NCI-H146 (cell line): Measurements from ENCODE around the gene CFTR.
"Not testable (repeated sequence)": the region's sequence is repeated elsewhere in the genome, so short reads cannot be mapped to it uniquely, and the experiment has no call there.

Experiments
- DNase-seq: peaks from one replicate; lab custom pipeline; 2025; lab: John Stamatoyannopoulos, UW

Gene CFTR

DNA sequence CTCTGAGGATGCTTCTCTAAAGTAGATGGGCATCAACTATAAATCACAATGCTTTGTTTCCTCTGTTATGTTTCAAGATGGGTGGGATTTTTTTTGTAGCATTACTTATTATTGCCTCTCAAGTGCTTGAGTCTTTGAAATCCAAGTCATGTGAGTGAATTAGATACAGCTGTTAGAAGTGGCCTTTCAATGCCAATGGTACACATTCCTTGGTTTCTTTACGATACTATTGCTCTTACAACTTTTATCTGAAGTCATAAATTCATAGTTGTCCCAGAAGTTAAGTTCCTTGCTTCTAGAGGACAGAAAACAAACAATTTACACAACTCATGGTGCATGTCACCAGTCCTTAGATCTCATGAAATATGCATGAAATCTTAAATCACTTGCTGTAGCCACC is 15.5 kb downstream of the CFTR start:
- DNase-seq = no peak

DNA sequence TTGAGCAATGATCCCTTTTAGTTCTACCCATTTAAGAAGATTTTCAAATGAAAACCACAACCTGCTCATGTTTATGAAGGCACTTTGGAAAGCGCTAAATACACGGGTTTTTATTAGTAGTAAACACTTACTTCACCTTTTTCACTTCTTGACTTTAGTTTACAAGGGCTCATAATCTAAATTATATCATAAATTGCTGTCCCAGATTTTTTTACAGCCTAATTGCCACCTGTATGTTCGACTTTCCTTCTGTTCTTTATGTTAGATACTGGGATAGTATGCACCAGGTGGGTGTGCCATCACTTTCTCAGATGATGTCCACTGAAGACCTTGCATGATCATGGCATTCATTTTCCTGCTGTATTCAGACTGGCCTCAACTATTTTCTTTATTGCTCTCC is 22.5 kb downstream of the CFTR start:
- no peak for DNase-seq

- DNase-seq = no peak
Measured at GRCh38 chr7:117505238-117505637, 25.4 kb downstream of the CFTR start.

GRCh38 chr7:117508676-117509075 is 28.9 kb downstream of the CFTR start:
- no peak for DNase-seq

DNA sequence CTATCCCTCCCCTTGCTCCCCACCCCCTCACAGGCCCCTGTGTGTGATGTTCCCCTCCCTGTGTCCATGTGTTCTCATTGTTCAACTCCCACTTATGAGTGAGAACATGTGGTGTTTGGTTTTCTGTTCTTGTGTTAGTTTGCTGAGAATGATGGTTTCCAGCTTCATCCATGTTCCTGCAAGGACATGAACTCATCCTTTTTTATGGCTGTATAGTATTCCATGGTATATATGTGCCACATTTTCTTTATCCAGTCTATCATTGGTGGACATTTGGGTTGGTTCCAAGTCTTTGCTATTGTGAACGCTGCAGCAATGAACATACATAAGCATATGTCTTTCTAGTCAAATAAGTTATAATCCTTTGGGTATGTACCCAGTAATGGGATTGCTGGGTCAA is 37.4 kb downstream of the CFTR start:
- not testable (repeated sequence) for DNase-seq

GRCh38 chr7:117530390-117530789 is 50.6 kb downstream of the CFTR start:
- no peak for DNase-seq

- no peak for DNase-seq
Measured at GRCh38 chr7:117531595-117532244, 51.9 kb downstream of the CFTR start.

GRCh38 chr7:117538053-117538452 is 58.2 kb downstream of the CFTR start:
- no peak for DNase-seq

GRCh38 chr7:117544061-117544460 is 64.2 kb downstream of the CFTR start:
- DNase-seq = no peak

GRCh38 chr7:117548035-117548434 is 68.2 kb downstream of the CFTR start:
- DNase-seq = no peak

- no peak for DNase-seq
Measured at GRCh38 chr7:117550625-117551024, 70.8 kb downstream of the CFTR start.

GRCh38 chr7:117552660-117553059 is 72.8 kb downstream of the CFTR start:
- no peak for DNase-seq

- no peak for DNase-seq
Measured at GRCh38 chr7:117555260-117555659, 75.4 kb downstream of the CFTR start.

GRCh38 chr7:117559391-117559790 is 79.6 kb downstream of the CFTR start:
- no peak for DNase-seq

GRCh38 chr7:117560030-117560429 is 80.2 kb downstream of the CFTR start:
- no peak for DNase-seq

DNA sequence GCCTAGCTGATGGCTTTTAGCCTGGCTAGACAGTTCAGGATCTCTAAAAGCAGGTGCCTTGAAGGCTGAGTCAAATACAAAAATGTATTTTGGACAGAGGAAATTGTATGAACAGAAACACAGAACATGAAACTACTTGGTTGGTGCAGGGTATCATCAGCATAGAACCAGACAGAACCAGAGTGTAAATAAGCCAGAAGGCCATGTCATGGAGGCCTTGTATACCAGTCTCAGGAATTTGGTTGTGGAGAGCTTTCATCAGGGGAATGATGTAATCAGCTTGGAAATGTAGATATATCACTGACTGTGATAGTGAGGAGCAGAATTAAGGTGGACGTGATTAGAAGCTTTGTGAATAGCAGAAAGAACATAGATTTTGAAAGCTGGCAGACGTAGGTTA is 82.9 kb downstream of the CFTR start:
- DNase-seq = no peak

DNA sequence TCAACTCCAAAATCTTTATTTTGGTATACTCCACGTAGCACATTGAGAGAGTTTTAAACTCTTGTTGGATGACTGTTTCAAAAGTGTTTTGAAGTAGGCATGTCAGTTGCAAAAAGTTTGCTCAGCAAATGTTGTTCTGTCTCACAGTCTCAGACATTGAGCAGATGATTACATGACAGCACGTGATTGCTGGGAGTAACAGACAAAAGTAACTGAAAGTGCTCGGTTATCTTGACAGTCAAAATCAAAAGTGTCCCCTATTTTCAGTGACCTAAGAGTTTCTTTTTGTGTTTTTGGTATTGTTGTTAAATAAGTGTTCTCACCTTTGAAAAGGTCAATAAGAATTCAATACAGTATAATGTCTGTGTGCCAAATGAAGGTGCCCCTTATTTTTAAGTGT is 84.3 kb downstream of the CFTR start:
- DNase-seq = no peak

- DNase-seq = no peak
Measured at GRCh38 chr7:117564627-117565026, 84.8 kb downstream of the CFTR start.

GRCh38 chr7:117565226-117565625 is 85.4 kb downstream of the CFTR start:
- DNase-seq = no peak

- DNase-seq = no peak
Measured at GRCh38 chr7:117567781-117568180, 88.0 kb downstream of the CFTR start.

- DNase-seq = no peak
Measured at GRCh38 chr7:117572856-117573620, 93.2 kb downstream of the CFTR start.

- no peak for DNase-seq
Measured at GRCh38 chr7:117581424-117581823, 101.6 kb downstream of the CFTR start.

- no peak for DNase-seq
Measured at GRCh38 chr7:117582219-117582704, 102.4 kb downstream of the CFTR start.

DNA sequence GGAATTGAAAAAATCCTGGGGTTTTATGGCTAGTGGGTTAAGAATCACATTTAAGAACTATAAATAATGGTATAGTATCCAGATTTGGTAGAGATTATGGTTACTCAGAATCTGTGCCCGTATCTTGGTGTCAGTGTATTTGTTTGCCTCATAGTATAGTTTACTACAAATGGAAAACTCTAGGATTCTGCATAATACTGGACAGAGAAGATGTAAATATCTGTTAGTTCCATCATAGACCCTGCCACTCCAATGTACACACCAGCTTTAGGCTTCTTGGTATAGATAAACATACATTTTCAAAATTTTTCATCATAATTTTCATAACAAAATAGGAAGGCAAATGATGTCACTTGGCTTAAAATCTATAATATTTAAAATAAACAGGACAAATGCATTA is 108.1 kb downstream of the CFTR start:
- no peak for DNase-seq
